Suprapubic skin (tissue), 4 donors: ENCODE measurements around the gene ATL2. TPM values are rescaled to one million over a fixed set of nuclear protein-coding genes. Genes with fewer than 3 reads are reported as not detected.

Source experiments
- DNase-seq, 2 donors: peaks; one replicate each; pipeline ENCODE4 v3.0.0-alpha.2; 2019; ENCODE audit warnings: low spot score in 2 of 2
- H3K27ac ChIP-seq: fragments of 200-600 bp; sonication (generic); one replicate; pipeline ENCODE4 v1.5.1; 2019
- H3K27me3 ChIP-seq: fragments of 200-600 bp; sonication (generic); one replicate; pipeline ENCODE4 v1.5.1; 2019
- H3K36me3 ChIP-seq: fragments of 200-600 bp; sonication (generic); one replicate; pipeline ENCODE4 v1.5.1; 2019
- H3K4me1 ChIP-seq: fragments of 200-600 bp; sonication (generic); one replicate; pipeline ENCODE4 v1.5.1; 2019
- H3K4me3 ChIP-seq: fragments of 200-600 bp; sonication (generic); one replicate; pipeline ENCODE4 v1.5.1; 2019; ENCODE audit warnings: mild to moderate bottlenecking
- H3K9me3 ChIP-seq: fragments of 200-600 bp; sonication (generic); one replicate; pipeline ENCODE4 v1.5.1; 2019
- EP300 ChIP-seq: sonication (generic); formaldehyde crosslinking; IDR thresholded peaks from one replicate; pipeline ENCODE4 v1.6.1; 2017; ENCODE audit warnings: antibody characterized with exemption
- POLR2A ChIP-seq, 2 donors: fragments of 450-650 bp; IDR thresholded peaks; one replicate each; pipeline ENCODE4 v1.6.1; 2017; ENCODE audit warnings: antibody characterized with exemption in 2 of 2, mild to moderate bottlenecking in 2 of 2, moderate library complexity in 2 of 2
- POLR2AphosphoS5 ChIP-seq, 3 donors: sonication (generic); formaldehyde crosslinking; IDR thresholded peaks; one replicate each; pipeline ENCODE4 v1.6.1; 2017; ENCODE audit warnings: antibody characterized with exemption in 3 of 3
- WGBS: methylation state at CpG from one replicate; pipeline ENCODE4 v1.1.5; 2018; 5-methylcytosine and 5-hydroxymethylcytosine counted together
- total RNA-seq, 4 donors: library from RNA; depleted of rRNA; stranded (reverse); fragments of >200 nt; gene quantifications; one replicate each; pipeline ENCODE4 v1.1.0, GENCODE V29; 2016
- TF ChIP-seq, protein P1 (sequence below), 2 donors: fragments of 200-600 bp in 1 of 2; fragments of 450-650 bp in 1 of 2; sonication (generic) in 1 of 2; IDR thresholded peaks; one replicate each; pipeline ENCODE4 v1.5.1; 2016 to 2019; ENCODE audit warnings: antibody characterized with exemption in 2 of 2, mild to moderate bottlenecking in 1 of 2, moderate library complexity in 1 of 2

ATL2 gene
- total RNA-seq, 4 donors from 2014 or later = 144 to 230 (median 170) TPM

DNA sequence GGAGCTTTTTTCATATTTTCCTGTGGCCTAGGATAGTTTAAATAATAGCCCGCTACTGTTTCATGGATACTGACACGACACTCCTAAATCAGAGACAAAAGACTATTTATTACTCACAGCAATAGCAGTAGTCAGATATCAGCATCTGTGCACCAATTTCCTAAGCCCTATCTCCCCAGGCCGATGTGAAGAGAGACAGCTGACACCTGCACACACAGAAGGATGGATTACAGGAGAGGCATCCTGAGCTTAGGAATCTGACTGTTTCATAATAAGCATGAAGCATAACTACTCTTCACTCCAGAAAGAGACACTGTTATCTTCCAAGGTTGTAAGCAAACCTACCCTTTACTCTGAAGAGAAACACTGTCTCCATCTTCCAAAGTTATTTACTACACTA is 105.4 kb downstream of the ATL2 start:
- DNase-seq = no peak
- WGBS = 88% methylated on average over 3 of the region's 3 CpGs
- Histone ChIP-seq H3K27ac (no peak overlapping the region), H3K36me3 (no peaks in the 10 kb centered on the region), H3K4me3 (no peak overlapping the region), H3K4me1 (no peaks in the 10 kb centered on the region), H3K27me3 (no peaks in the 10 kb centered on the region), H3K9me3 (no peaks in the 10 kb centered on the region)
- TF ChIP-seq EP300 = no peak
- TF ChIP-seq, protein P1, sequence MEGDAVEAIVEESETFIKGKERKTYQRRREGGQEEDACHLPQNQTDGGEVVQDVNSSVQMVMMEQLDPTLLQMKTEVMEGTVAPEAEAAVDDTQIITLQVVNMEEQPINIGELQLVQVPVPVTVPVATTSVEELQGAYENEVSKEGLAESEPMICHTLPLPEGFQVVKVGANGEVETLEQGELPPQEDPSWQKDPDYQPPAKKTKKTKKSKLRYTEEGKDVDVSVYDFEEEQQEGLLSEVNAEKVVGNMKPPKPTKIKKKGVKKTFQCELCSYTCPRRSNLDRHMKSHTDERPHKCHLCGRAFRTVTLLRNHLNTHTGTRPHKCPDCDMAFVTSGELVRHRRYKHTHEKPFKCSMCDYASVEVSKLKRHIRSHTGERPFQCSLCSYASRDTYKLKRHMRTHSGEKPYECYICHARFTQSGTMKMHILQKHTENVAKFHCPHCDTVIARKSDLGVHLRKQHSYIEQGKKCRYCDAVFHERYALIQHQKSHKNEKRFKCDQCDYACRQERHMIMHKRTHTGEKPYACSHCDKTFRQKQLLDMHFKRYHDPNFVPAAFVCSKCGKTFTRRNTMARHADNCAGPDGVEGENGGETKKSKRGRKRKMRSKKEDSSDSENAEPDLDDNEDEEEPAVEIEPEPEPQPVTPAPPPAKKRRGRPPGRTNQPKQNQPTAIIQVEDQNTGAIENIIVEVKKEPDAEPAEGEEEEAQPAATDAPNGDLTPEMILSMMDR (IDR thresholded peaks at IDR 0.05) = no peak
- TF ChIP-seq POLR2A (IDR thresholded peaks at IDR 0.05) = no peak
- no peak for TF ChIP-seq POLR2AphosphoS5 (IDR thresholded peaks at IDR 0.05)

DNA sequence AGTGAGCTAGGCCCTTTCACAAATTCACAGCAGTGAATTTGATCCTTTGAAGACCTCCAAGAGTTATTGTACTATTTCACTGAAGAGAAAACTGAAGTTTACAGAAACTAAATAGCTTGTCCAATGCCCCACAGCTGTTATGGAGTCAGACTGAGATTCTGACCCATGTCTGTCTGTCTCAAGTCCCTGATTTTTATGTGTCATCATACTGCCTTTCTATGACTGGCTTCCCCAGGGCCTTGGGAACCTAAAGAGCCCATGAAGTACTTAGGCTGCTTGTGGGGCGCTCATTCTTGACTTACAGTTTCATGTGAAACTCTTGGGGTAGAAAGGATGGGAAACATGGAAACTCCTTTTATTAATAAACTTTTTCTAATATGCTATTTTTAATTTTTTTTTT is 107.7 kb downstream of the ATL2 start:
- TF ChIP-seq EP300 = no peak
- TF ChIP-seq, protein P1 (IDR thresholded peaks at IDR 0.05) = no peak
- Histone ChIP-seq H3K4me3 (no peak overlapping the region), H3K27me3 (no peaks in the 10 kb centered on the region), H3K4me1 (peaks cover 6% of the 10 kb centered on the region), H3K9me3 (no peaks in the 10 kb centered on the region), H3K36me3 (no peaks in the 10 kb centered on the region), H3K27ac (no peak overlapping the region)
- 97% methylated on average over 1 of the region's 1 CpG for WGBS
- no peak for DNase-seq

DNA sequence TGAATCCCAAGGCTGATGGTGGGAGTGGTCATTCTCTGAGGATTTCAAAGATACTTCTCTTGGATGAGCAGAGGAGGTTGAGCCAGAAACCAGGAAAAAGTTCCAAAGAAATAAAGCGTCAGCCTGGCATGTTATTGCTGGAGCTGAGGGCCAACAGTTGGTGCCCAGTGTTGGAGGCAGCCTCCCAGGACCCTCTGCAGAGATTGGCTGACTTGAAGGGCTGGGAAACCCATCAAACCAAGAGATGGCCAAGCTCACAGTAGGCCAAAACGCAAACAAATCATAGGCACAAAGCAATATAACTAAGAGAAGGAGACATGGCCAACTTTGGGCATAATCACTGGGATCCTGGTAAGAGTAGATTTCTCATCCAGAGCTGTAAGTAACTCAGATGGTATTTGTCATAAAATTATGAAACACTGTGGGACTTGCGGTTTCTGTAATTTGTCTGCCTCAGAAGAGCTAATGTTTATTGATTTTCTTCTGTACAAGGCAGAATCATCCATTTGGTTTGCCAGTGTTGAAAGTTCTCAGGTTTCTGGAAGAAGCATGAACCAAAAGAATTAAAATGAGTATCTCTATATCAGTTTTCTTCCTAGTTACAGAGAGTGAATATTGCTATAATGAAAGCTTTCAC is 108.3 kb downstream of the ATL2 start:
- TF ChIP-seq, protein P1 (IDR thresholded peaks at IDR 0.05) = no peak
- TF ChIP-seq EP300 (no peak), POLR2A (IDR thresholded peaks at IDR 0.05) (no peak), POLR2AphosphoS5 (IDR thresholded peaks at IDR 0.05) (no peak)
- Histone ChIP-seq H3K9me3 (no peaks in the 10 kb centered on the region), H3K27me3 (no peaks in the 10 kb centered on the region), H3K4me1 (peaks cover 6% of the 10 kb centered on the region), H3K36me3 (no peaks in the 10 kb centered on the region), H3K27ac (no peak overlapping the region), H3K4me3 (no peak overlapping the region)
- WGBS = 88% methylated on average over 3 of the region's 3 CpGs
- DNase-seq = no peak

DNA sequence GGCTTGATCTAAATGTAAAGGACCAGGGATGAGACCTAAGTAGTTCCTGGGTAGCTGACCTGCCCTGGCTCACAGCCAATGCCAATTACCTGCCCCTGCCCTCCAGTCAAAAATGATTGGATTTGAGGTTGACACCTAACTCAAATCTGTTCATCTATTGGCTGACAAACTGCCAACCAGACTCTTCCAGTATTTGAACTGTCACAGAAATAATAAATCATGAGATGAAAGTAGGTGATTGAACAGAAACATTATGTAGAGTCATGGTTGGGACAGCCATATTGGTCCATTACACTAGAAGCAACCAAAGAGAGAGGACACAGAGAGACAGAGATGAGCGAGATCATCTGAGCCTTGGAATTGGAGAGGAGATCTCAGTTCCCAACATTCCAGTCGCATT is 109.1 kb downstream of the ATL2 start:
- Histone ChIP-seq H3K27ac (no peak overlapping the region), H3K9me3 (no peaks in the 10 kb centered on the region), H3K4me3 (no peak overlapping the region), H3K27me3 (no peaks in the 10 kb centered on the region), H3K36me3 (no peaks in the 10 kb centered on the region), H3K4me1 (peaks cover 6% of the 10 kb centered on the region)
- DNase-seq = no peak
- TF ChIP-seq POLR2A (IDR thresholded peaks at IDR 0.05) = no peak
- TF ChIP-seq EP300 = no peak
- TF ChIP-seq POLR2AphosphoS5 (IDR thresholded peaks at IDR 0.05) = no peak
- TF ChIP-seq, protein P1 (IDR thresholded peaks at IDR 0.05) = no peak
- 100% methylated on average over 2 of the region's 2 CpGs for WGBS

DNA sequence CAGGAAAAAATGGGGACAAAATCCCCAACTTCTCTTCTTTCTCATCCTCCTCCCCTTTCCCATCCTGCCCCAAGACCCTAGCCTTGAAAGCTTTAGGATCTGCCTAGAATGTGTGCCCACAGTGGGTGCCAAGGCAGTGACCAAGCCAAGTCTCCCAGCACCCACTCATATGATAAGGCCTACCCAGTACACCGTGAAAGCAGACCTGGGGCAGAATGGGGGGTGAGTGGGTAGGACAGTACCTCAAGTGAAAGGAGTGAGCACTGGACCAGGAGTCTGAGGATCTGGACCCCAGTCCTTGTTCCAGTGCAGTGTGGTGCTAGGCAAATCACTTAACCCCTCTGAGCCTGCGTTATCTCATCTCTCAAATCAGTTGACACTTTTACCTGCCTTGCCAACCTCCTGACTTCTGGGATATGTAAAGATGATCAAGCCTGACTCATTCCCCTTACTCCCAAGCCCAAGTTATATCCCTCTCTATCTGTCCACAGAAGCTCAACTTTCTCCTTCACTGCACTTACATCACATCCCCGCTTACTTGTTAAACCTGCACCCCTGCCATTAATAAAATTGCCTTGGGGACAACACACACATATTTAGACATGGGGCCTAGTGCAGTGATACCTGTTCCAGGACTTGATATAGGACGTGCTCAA is 109.7 kb downstream of the ATL2 start:
- Histone ChIP-seq H3K36me3 (no peaks in the 10 kb centered on the region), H3K27me3 (no peaks in the 10 kb centered on the region), H3K4me1 (peaks cover 6% of the 10 kb centered on the region), H3K27ac (no peak overlapping the region), H3K9me3 (no peaks in the 10 kb centered on the region), H3K4me3 (no peak overlapping the region)
- no peak for DNase-seq
- TF ChIP-seq POLR2A (IDR thresholded peaks at IDR 0.05) (no peak), EP300 (no peak), POLR2AphosphoS5 (IDR thresholded peaks at IDR 0.05) (no peak)
- TF ChIP-seq, protein P1 (IDR thresholded peaks at IDR 0.05) = no peak
- WGBS = 96% methylated on average over 4 of the region's 4 CpGs
